Activated CD4-positive, alpha-beta T cell treated with anti-CD3 and anti-CD28 coated beads, Interleukin-2, amount 50 U/mL, for 1 hour (primary cell): ENCODE data around the gene CD247.
A peak's percentile ranks its signal among the peaks of the same experiment; 100 is the strongest.
"Not testable (repeated sequence)": the region's sequence is repeated elsewhere in the genome, so short reads cannot be mapped to it uniquely, and the experiment has no call there.

Experiments used
- DNase-seq: peaks from one replicate; pipeline ENCODE4 v3.0.0-alpha.2; 2020

The CD247 gene

GRCh38 chr1:167518331-167518700 is at the start of gene CD247:
TSS of gene CD247 (minus strand) at chr1:167518529. CDS start at chr1:167518465, 64 bp downstream.
- DNase-seq: peak; percentile 73

GRCh38 chr1:167567663-167568062 is 49.3 kb upstream of the CD247 start:
- no peak for DNase-seq

GRCh38 chr1:167566766-167567165 is 48.4 kb upstream of the CD247 start:
- DNase-seq: no peak

- no peak for DNase-seq
Measured at GRCh38 chr1:167565922-167566321, 47.6 kb upstream of the CD247 start.

GRCh38 chr1:167564612-167565270 is 46.4 kb upstream of the CD247 start:
- no peak for DNase-seq

GRCh38 chr1:167563579-167564246 is 45.4 kb upstream of the CD247 start:
- DNase-seq: no peak

DNA sequence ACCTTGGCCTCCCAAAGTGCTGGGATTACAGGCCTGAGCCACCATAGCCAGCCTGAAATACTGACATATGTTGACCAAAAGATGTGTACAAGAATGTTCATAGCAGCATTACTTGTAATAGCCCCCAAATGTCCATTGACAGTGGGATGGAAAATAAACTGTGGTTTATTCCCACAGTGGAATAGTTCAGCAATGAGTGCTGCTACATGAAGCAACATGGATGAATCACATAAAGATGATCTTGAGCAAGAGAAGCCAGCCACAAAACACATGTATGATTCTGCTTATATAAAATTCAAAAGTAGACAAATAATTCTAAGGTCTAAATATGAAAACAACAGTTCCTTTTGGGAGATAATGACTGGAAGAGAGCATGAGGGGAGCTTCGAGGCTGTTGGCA is 44.4 kb upstream of the CD247 start:
- no peak for DNase-seq

DNA sequence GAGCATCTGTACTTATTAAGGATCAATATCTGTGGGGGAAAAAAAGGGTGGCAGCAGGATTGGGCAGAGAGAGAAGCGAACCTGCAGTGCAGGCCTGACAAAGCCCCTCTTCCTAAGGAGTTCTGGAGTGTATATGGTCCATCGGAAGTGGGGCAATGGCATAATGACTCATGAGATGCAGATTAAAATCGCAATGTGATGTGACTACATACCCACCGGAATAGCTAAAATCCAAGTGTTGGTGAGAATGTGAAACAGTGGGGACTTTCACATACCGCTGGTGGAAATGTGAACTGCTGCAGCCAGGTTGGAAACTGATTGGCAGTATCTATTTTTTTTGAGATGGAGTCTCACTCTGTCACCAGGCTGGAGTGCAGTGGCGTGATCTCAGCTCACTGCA is 43.4 kb upstream of the CD247 start:
- DNase-seq: no peak

DNA sequence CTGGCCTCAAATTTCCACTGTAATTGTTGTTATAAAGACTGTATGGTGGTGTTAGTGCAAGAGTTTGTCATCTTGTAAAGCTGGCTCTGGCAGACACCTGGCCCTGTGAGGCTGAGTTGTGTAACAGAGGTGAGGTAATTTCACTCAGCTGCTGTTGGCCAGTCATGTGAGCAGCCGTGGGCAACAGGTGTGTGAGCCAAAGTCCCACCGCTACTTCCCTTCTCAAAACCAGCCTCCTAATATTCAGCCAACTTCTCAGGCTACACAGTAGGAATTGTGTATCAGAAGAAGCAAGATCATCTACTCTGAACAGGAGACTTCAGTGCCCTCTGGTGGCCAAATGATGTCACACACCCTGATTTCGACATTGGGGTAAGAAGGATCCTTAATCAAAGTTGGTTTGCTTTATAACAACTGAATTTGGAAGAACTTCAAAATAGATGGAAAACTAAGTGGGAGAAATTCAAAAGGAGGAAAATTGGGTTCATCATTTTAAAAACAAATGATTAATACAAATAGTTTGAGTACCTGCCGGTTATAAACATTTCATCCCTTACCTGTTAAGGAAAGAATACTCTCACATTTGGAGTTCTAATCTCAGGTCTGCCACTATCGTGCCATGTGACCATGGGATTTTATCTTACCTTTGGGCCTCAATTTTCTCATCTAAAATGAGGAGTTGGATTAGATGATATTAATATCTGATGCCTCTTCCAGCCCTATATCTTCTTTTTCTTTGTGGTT is 37.8 kb upstream of the CD247 start:
- peak; percentile 74 for DNase-seq

- DNase-seq: not testable (repeated sequence)
Measured at GRCh38 chr1:167555072-167555471, 36.7 kb upstream of the CD247 start.

DNA sequence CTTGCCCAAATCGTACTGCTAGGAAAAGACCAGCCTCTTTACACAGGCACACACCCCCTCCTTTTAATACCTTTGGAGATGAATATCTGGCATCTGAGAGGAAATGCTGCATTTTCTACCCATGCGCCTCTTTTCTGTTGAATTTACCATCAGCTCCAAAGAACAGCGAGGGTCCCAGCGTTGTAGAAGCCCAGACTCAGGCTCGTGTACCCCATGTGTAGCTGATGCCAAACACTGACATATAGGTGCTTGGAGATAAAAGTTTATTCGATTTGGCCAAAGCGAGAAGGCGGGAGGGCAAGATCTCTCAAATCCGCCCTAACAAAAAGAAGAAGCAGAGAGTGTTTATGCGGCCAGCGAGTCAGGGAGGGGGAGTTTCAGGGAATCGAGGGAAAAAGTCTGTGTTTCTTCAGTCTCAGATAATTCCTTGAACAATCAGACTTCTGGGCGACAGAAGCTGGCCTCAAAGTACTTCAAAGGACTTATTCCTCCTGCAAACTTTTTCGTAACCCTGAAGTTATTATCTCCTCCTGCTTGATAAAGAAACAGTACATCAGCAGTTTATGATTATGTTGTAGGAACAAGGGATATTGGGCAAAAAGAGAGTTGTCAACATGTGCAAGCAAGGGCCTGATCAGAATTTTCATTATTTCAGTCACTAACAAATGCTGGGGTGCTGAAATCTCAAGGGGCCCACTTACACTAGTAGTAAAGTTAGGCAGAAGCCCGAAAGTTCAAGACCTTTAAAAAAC is 35.9 kb upstream of the CD247 start:
- no peak for DNase-seq

DNA sequence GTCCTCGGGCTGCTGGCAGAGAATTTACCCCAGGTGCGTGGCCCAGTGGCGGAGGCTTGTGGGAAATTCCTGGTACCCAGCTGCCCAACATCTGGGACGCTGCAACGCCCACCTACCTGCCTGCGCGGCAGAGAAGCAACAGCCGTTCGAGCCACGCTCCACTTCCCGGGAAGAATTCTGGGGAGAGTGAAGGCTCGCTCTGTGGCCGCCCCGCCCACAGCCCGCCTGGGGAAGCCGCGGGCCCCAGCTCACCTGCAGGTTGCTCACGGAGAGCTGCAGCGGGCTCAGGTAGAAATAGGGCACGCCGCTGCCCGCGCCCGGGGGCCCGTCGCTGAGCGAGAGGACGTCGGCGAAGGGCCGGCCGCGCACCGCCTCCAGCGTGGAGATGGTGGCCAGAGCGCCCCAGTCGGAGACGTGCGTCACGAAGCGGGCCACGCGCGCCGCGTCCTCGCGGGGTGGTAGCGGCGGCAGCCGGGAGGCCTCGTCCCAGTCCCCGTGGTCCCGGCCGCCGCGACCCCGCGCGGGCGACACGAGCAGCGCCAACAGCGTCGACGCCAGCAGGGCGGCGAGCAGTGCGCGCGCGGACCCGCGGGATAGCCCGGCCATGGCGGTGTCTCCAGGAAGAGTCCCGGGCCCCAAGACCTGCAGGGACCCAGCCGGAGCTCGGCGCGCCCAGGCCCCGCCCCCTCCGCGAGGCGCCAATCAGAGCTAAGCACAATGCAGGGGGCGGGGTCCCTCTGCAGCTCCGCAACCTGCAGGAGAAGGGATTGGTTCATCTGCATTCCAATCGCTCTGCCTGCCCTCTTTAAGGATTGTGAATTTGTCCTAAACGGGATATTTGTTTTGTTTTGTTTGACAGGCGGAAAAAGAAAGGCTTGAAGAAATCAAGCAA is 35.1 kb upstream of the CD247 start, which contains the start of gene CREG1:
Gene CREG1 (minus strand): TSS at position 627 of the 892 bp plus-strand sequence.
- DNase-seq: peak; percentile 87

GRCh38 chr1:167551362-167551761 is 33.0 kb upstream of the CD247 start:
- DNase-seq: no peak

DNA sequence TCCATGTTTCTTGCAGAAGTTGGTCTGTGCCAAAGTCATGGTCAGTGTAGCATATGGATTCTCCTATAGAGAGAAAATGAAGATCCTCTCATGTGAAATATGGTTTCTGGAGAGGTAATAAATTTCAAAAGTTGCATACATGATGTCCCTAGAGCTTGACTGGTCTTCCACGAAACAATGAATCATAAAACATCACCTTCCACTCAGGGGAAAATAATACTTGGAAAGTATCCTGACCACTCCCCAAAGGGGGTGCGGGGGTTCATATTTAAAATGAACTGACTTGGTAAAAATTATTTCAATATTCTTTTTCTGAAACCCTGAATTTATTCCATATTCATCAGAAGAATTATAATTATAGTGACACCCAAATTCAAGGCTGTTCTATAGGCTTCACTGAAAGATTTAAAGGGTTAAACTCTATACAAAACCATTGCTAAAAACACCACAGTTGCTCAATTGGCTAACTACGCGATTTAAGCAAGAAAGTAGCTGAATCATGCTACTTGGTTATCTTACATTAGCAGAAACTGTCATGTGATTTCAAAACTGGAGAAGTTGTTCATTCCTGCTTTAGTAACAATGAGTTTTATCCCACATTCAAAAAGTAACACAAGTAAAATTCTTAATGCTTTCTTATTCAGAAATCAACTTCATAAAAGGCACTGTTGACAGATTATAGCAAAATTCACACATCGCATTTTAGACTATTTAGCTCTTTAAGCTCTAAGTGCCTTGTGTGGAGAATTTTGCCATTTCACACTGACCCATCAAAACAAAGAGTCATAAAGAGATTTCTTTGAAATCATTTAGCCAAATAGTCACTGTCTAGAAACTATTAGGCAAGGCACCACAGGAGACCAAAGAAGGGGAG is 30.0 kb upstream of the CD247 start:
- no peak for DNase-seq

GRCh38 chr1:167546935-167547334 is 28.6 kb upstream of the CD247 start:
- DNase-seq: no peak

GRCh38 chr1:167545349-167545748 is 27.0 kb upstream of the CD247 start:
- DNase-seq: no peak

GRCh38 chr1:167544447-167545093 is 26.2 kb upstream of the CD247 start:
- DNase-seq: no peak

DNA sequence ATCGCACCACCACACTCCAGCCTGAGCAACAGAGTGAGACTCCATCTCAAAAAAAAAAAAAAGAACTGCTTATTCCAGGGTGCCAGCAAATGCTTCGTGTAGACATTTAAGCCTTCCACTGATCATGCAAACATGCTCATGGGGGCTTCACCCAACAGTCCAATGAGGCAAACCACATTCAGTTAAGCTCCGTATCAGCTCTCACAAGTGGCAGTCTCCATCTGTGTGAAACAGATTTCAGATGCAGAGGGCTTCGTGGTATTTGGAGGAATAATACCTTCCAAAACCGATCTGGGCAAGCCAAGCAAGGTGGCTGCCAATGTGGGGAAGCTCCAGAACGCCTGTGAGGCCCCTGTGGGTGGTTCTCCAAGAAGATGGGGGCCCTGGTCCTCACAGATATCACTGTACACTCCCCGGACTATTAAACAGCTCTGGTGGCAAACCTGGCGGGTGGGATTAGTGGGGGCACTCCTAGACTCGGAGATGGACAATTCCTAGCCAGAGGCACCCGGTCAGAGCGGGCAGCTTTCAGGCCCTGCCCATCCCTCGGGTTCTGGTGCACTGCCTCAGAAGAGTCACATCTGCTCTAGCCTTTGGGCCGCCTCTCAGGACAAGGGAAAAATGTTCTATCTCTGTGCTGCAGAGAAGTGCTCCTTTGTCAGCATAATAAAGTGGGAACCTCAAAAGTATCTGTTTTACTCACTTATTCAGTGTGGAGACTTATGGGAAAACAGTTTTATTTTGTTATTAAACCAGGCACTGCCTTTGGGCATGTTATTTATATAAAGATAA is 25.1 kb upstream of the CD247 start:
- no peak for DNase-seq
